Fibroblast of pulmonary artery (primary cell): ENCODE data around the gene FAM181A.

ENCODE experiments used
- DNase-seq: peaks from one replicate; pipeline ENCODE4 v3.0.0-alpha.2; 2010; ENCODE audit warnings: low read depth
- H3K4me3 ChIP-seq: replicated peaks from 2 replicates; pipeline ENCODE4 v1.5.1; 2011; ENCODE audit warnings: low read depth, mild to moderate bottlenecking, control low read depth, low read length, moderate library complexity
- CTCF ChIP-seq: IDR thresholded peaks from 2 replicates; pipeline ENCODE4 v1.5.1; 2011; ENCODE audit warnings: mild to moderate bottlenecking, control low read depth, low read length, inconsistent platforms; ENCODE audit errors: missing control alignments

FAM181A gene

GRCh38 chr14:93895023-93895604 lies 32.0 kb upstream of the FAM181A start:
- no peak for DNase-seq
- H3K4me3 ChIP-seq: no peak overlapping the region
- TF ChIP-seq CTCF: no peak

DNA sequence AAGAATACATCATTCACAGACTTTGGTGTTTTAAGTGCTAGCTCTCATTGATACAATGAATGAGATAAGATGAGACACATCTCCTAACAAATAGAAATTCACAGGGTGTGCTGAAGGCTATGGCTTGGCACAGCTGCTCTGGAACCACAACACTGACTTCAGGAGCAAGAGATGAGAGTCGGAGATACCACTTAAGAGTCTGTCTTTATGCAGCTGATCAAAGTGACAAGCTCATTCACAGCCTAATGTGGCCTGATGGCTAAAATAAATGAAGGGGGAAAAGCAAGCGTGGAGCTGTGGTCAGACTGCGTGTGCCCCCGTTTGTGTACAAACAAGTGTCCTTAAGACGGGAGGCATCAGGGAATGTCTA lies 29.7 kb upstream of the FAM181A start:
- TF ChIP-seq CTCF: no peak
- no peak for DNase-seq
- no peak overlapping the region for H3K4me3 ChIP-seq

- H3K4me3 ChIP-seq: no peak overlapping the region
- TF ChIP-seq CTCF: no peak
- DNase-seq: no peak
Measured at GRCh38 chr14:93898081-93898611, 29.0 kb upstream of the FAM181A start.

- TF ChIP-seq CTCF: no peak
- DNase-seq: no peak
- no peak overlapping the region for H3K4me3 ChIP-seq
Measured at GRCh38 chr14:93898731-93899130, 28.4 kb upstream of the FAM181A start.

DNA sequence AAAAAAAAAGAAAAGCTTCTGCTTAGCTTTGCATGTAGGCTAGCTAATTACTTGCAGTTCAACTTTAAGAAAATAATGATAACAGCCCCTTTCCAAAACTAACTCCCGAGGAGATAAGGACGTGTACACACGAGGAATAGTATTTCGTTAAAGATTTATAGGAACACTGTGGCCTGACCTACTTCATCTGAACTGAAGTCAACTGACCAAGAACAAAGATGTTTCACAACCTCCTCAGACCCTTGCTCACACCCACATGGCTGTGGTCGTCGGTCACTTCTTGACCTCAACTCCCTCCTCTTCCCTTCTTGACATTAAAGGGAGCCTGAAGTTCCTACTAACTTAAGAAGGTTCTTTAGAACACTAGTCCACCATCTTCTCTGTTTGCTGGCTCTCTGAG lies 25.3 kb upstream of the FAM181A start:
- TF ChIP-seq CTCF: no peak
- DNase-seq: no peak
- H3K4me3 ChIP-seq: no peak overlapping the region

GRCh38 chr14:93902619-93903307 lies 24.4 kb upstream of the FAM181A start:
- H3K4me3 ChIP-seq: no peak overlapping the region
- TF ChIP-seq CTCF: no peak
- DNase-seq: no peak
